ENCODE measurements around the gene BCKDHA.

DNA sequence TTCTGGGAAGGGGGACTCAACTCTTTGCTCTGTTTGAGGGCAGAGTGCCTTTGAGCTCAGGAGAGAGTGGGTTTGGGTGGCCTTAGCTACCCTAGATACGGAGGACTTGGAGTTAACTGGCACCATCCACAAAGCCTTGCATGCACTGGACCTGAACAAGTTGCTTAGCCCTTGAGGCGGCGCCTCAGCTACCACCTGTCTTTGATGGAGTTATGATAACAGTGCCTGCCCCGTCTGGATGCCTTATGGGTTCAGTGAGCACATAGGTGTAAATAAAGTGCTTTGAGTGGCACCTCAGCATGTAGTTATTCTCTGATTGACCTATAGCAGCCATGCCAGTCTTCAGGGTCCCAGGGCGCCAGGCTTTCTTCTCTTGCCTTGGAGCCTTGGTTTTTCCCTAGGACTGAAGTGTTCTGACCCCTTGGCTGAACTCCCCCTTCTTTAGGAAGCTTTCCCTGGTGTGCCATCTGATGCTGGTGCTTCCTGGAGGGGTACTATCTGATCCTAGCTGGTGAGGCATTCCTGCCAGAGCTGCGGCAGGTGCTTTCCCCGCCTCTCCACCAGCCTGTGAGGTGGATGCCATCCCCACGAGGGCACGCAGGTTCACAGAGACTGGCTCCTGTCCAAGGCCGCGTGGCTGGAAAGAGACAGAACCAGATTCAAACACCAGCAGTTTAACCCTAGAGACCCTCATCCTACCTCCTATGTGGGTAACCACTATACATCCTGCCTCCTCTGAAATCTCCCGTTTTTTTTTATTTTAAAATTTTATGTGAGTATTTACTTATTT lies 5.8 kb downstream of the BCKDHA start:
- TF ChIP-seq, protein P1, sequence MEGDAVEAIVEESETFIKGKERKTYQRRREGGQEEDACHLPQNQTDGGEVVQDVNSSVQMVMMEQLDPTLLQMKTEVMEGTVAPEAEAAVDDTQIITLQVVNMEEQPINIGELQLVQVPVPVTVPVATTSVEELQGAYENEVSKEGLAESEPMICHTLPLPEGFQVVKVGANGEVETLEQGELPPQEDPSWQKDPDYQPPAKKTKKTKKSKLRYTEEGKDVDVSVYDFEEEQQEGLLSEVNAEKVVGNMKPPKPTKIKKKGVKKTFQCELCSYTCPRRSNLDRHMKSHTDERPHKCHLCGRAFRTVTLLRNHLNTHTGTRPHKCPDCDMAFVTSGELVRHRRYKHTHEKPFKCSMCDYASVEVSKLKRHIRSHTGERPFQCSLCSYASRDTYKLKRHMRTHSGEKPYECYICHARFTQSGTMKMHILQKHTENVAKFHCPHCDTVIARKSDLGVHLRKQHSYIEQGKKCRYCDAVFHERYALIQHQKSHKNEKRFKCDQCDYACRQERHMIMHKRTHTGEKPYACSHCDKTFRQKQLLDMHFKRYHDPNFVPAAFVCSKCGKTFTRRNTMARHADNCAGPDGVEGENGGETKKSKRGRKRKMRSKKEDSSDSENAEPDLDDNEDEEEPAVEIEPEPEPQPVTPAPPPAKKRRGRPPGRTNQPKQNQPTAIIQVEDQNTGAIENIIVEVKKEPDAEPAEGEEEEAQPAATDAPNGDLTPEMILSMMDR (conservative IDR thresholded peaks at IDR 0.05 in 1 of 2, IDR thresholded peaks at IDR 0.05 in 1 of 2; ENCODE audit: low read depth in 1 of 2, low read length in 2 of 2): no peak
- TF ChIP-seq EZH2 (IDR thresholded peaks at IDR 0.05; ENCODE audit: low read length, missing control alignments): no peak
